SK-N-MC (cell line): ENCODE measurements around the gene COMMD7.

Experiments
- DNase-seq: peaks from one replicate; pipeline ENCODE4 v3.0.0-alpha.2; 2011; ENCODE audit warnings: low read depth, low spot score
- H3K27ac ChIP-seq: fragments of 200-600 bp; sonication (generic); 2 replicates; pipeline ENCODE4 v1.5.1; 2016; ENCODE audit warnings: mixed run types
- H3K36me3 ChIP-seq: fragments of 200-600 bp; sonication (generic); 2 replicates; pipeline ENCODE4 v1.6.1; 2017; ENCODE audit warnings: antibody characterized with exemption, low read length, mixed read lengths; ENCODE audit not compliant: insufficient read depth
- H3K4me3 ChIP-seq: fragments of 200-600 bp; sonication (generic); 2 replicates; pipeline ENCODE4 v1.5.1; 2016
- H3K9ac ChIP-seq: fragments of 200-600 bp; sonication (generic); 2 replicates; pipeline ENCODE4 v1.8.0; 2017; ENCODE audit warnings: mixed run types, mixed read lengths; ENCODE audit not compliant: insufficient read length
- H3K9me3 ChIP-seq: fragments of 200-600 bp; sonication (generic); 2 replicates; pipeline ENCODE4 v1.6.1; 2017; ENCODE audit warnings: low read depth, mild to moderate bottlenecking, antibody characterized with exemption, low read length, moderate library complexity, mixed read lengths
- EZH2 ChIP-seq: fragments of 200-600 bp; sonication (generic); IDR thresholded peaks from one replicate; pipeline ENCODE4 v1.6.1; 2017; ENCODE audit warnings: antibody characterized with exemption
- FOXP2 ChIP-seq: optimal IDR thresholded peaks from 2 replicates; pipeline ENCODE3; 2011; ENCODE audit warnings: mild to moderate bottlenecking, moderate library complexity; ENCODE audit not compliant: insufficient read depth; ENCODE audit errors: extremely low read length, control extremely low read depth
- POLR2AphosphoS5 ChIP-seq: IDR thresholded peaks from 2 replicates; pipeline ENCODE4 v1.6.1; 2012; ENCODE audit warnings: mild to moderate bottlenecking, low read depth, low read length, borderline replicate concordance

The COMMD7 gene

GRCh38 chr20:32687180-32687532, 56.1 kb downstream of the COMMD7 start:
- Histone ChIP-seq H3K4me3 (no peak overlapping the region), H3K36me3 (no peaks in the 10 kb centered on the region), H3K27ac (no peak overlapping the region), H3K9me3 (no peaks in the 10 kb centered on the region), H3K9ac (no peak overlapping the region)
- DNase-seq: no peak
- TF ChIP-seq EZH2 (no peak), FOXP2 (no peak), POLR2AphosphoS5 (no peak)

DNA sequence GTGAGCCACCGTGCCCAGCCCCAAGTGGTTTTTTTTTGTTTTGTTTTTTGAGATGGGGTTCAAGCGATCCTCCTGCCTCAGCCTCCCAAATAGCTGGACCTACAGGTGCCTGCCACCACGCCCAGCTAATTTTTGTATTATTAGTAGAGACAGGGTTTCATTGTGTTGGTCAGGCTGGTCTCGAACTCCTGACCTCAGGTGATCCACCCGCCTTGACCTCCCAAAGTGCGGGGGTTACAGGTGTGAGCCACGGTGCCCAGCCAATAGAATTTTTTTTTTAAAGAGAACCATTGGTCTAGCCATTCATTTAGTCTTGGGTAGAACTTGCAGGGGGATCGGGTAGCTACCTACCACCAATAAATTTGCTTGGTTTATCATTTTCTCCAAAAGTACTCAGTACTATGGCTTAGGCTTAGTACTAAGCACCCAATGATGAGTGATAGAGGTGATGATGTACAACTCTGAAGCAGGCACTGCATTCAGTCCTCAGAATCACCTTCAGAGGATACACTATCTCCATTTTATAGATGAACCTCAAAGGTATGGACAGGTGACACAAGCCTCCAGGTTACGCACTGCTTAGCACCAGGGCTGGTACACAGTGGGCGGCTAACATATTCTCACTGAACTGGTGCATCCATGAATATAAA, 56.6 kb downstream of the COMMD7 start:
- no peak for DNase-seq
- Histone ChIP-seq H3K36me3 (no peaks in the 10 kb centered on the region), H3K9me3 (no peaks in the 10 kb centered on the region), H3K27ac (no peak overlapping the region), H3K4me3 (no peak overlapping the region), H3K9ac (no peak overlapping the region)
- TF ChIP-seq POLR2AphosphoS5 (no peak), EZH2 (no peak), FOXP2 (no peak)

GRCh38 chr20:32685541-32686529, 57.4 kb downstream of the COMMD7 start:
- peak overlapping the region; percentile 65; the same call in 1 of the 2 replicates for H3K27ac ChIP-seq
- no peak for TF ChIP-seq EZH2
- no peak for TF ChIP-seq FOXP2
- TF ChIP-seq POLR2AphosphoS5: no peak; the same call in 1 of the 2 replicates
- peak; percentile 76 for DNase-seq
- no peaks in the 10 kb centered on the region for H3K36me3 ChIP-seq
- no peaks in the 10 kb centered on the region for H3K9me3 ChIP-seq
- H3K9ac ChIP-seq: no peak overlapping the region
- peak overlapping the region; percentile 59 for H3K4me3 ChIP-seq

- Histone ChIP-seq H3K4me3 (no peak overlapping the region), H3K27ac (no peak overlapping the region), H3K36me3 (no peaks in the 10 kb centered on the region), H3K9ac (no peak overlapping the region), H3K9me3 (no peaks in the 10 kb centered on the region)
- no peak for DNase-seq
- TF ChIP-seq FOXP2 (no peak), POLR2AphosphoS5 (no peak), EZH2 (no peak)
These were observed 60.7 kb downstream of the COMMD7 start for GRCh38 chr20:32682508-32682987.

- peak overlapping the region; percentile 6; the same call in 1 of the 2 replicates for H3K27ac ChIP-seq
- DNase-seq: peak; percentile 8
- H3K9me3 ChIP-seq: no peaks in the 10 kb centered on the region
- peak overlapping the region; percentile 28 for H3K4me3 ChIP-seq
- TF ChIP-seq POLR2AphosphoS5 (no peak), FOXP2 (no peak), EZH2 (no peak)
- H3K9ac ChIP-seq: no peak overlapping the region
- H3K36me3 ChIP-seq: no peaks in the 10 kb centered on the region
These were observed 61.8 kb downstream of the COMMD7 start for GRCh38 chr20:32681175-32682084.

- Histone ChIP-seq H3K27ac (no peak overlapping the region), H3K9ac (no peak overlapping the region), H3K36me3 (no peaks in the 10 kb centered on the region), H3K4me3 (peak overlapping the region; percentile 28), H3K9me3 (no peaks in the 10 kb centered on the region)
- no peak for DNase-seq
- TF ChIP-seq EZH2 (no peak), POLR2AphosphoS5 (no peak), FOXP2 (no peak)
These were observed 62.6 kb downstream of the COMMD7 start for GRCh38 chr20:32680544-32681174.

GRCh38 chr20:32678948-32679347, 64.3 kb downstream of the COMMD7 start:
- Histone ChIP-seq H3K9me3 (no peaks in the 10 kb centered on the region), H3K9ac (no peak overlapping the region), H3K27ac (no peak overlapping the region), H3K4me3 (no peak overlapping the region), H3K36me3 (no peaks in the 10 kb centered on the region)
- DNase-seq: no peak
- no peak for TF ChIP-seq EZH2
- no peak for TF ChIP-seq POLR2AphosphoS5
- no peak for TF ChIP-seq FOXP2
